ENCODE measurements around the gene STXBP6.
"Not testable (repeated sequence)": the region's sequence is repeated elsewhere in the genome, so short reads cannot be mapped to it uniquely, and the experiment has no call there.

Gene STXBP6

DNA sequence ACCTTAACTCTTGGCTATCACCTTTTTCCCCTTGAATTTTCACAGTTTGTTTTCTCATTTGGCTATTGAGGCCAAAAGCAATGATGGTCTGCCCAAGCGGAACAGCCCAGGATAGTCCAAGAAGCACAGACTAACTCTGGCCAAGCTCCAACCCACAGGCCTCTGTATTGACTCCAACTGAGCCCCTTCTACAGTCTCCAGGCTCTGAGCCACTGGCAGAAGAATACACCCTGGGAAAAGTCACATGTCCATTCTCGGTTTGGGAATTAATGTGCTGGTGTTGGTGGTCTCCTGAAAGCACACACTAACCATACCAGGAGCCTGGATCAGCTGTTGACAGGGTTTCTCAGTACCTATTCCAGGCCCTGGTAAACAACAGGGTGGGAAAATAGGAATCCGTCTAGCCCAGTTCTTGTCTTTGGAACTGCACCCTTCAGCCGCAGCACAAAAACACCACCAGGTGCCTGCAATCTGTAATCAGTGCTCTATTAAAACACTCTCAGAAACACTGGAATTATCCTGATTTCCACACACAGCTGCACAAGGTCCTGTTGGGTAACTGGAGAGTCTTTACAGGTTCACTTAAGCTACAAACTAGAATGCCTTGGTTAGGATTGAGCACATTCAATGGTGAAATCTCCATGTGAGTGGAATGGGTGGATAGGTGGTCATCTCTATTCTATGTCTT lies 63.6 kb downstream of the STXBP6 start:
- no peak for DNase-seq (ENCODE audit: low read depth)

DNA sequence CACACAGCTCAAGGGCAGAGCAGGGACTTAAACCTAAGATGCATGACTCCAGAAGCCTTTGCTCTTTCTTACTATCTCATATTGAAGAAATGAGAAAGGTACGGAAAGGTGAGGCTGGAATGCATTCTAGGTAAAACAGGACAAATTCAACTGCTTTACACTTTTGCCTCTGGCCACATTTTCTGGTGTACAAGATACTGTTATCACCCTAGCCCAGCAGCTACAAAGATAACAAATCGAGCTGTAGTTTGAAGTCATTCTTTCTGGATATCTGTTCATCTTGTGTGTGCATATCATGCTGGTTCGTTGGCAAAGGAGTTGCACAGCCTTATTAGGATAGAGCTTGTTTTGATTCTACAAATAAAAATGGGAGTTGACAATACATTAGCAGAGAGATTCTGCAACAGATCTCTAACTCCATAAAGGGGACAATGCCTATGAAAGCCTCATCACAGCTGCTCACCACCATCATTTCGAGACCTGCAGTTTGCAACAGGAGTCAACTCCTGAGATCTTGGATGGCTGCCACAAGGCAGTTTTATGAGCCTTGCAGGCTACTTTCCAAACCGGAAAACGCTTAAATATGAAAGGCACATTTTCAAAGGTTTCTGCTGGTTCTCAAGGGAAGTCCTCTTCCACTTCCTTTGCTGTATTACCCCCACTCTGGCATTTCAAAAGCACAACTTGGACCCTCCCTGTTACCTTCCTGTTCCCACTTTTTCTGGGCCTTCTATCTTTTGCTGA lies 64.9 kb downstream of the STXBP6 start:
- DNase-seq (ENCODE audit: low read depth) = no peak

DNA sequence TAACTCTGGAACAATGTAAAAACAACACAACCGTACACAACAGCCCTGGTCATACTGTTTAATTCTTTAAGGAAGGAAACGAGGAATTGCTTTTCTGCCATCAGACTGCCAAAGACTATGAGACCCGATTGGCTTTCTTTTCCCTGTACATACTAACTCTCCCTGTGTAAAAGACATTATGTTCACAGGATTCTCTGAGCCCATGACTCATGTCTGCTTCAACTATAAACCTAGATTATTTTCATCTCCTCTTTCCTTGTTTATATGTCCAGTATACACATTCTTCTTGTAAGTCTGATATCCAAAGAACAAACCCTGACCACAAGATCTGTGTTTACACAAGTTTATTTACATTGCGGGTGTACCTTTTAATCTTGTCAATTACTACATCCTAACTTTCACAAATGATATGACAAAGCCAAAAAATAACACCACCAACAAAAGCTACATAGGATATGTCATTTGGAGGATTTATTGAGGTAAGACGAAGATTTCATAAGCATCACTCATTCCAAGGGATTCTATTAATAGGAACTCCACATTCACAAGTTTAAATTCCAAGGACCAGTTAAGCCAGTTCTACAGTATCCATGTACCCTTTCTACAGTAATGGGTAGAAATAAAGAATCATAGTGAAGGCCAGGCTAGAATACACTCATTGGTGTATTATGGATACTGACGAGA lies 67.3 kb downstream of the STXBP6 start:
- no peak for DNase-seq (ENCODE audit: low read depth)

DNA sequence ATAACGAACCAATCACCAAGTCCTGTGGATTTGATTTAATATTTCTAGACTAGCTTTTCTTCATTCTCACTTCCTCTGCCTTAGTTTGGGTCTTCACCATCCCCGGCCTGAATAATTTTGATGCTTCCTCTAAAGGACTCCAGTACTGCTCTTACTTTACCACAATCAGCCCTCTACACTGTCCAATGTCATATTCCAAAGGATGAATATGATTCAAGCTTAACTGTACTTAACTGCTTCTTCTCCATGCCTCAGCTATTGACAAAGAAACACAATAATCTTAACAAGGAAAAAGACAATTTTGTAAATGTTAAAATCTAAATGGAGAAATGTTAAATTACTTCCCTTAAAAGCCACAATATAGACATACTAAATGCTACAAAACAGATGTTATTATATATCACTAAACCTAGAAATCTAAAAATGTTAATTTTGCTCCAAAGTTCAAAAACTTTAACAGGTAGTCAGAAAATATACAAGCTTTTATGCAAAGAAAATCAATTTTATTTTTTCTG lies 70.2 kb downstream of the STXBP6 start:
- no peak for DNase-seq (ENCODE audit: low read depth)

DNA sequence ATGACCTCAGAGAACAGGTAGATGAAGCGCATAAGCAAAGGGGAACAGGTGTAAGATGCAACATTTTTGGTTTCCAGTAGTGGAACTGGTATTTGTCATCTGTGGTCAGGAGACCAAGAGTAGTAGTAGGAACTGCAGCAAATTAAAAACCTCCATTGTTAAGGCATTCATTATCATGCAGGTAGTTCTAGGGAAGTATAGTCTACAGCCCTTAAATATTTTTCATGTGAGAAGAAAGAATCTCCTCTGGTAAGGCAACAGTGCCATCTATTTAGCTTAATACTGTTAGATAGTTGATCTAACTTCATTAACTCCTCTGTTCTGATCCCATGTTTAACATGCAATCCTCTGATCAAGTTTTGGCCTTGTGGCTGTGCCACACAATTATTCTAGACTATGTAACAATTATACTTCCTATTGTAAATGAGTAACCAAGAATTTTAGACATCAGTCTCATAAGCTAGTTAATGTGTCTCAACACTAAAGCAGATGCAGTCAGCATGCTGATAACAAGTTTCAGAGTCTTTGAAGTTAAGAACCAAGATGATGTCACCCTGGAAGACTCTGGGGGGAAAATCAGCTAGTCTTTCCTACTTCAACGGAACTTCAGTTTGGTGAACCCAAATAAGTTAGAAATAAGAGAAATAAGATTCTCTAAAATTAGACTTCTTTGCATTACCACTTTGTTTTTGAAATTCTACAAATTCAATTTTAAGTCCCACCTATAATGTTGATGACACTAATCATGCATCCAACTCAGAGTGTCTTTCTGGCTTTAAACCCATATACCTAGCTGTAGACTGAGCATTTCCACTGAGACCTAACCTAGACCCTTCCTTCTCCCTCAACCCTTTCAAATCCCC lies 70.9 kb downstream of the STXBP6 start:
- no peak for DNase-seq (ENCODE audit: low read depth)

DNA sequence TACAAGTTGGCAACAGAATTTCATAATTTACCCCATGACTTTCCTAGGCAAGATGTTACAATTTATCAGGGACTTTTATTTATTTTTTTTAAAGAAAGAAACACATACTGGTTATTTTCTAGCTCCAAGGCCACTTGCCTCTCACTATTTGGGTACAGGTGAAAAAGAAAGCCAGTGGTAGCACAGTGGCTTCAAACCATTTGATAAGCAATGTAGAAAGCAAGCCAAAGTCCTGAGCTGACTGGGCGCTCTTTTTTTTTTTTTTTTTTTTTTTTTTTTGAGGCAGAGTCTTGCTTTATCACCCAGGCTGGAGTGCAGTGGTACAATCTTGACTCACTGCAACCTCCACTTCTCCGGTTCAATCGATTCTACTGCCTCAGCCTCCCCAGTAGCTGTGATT lies 73.3 kb downstream of the STXBP6 start:
- no peak for DNase-seq (ENCODE audit: low read depth)

DNA sequence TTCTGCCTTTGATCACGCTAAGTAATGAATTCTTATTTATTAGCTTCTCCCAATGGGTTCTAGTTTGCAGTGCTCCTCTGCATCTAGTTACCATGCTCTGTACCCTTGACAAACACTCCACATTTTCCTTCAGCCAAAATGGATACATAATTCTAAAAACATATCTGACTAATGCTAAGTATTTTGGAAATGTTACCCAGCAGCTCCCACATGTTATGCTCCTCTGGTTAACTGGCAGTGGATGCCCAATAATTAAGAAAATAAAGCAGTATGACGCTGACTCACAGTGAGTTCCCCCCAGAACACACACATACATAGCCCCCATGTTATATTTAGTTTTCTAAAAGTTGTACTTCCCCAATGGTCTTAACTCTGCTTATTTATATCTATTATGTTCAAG lies 74.6 kb downstream of the STXBP6 start:
- no peak for DNase-seq (ENCODE audit: low read depth)

DNA sequence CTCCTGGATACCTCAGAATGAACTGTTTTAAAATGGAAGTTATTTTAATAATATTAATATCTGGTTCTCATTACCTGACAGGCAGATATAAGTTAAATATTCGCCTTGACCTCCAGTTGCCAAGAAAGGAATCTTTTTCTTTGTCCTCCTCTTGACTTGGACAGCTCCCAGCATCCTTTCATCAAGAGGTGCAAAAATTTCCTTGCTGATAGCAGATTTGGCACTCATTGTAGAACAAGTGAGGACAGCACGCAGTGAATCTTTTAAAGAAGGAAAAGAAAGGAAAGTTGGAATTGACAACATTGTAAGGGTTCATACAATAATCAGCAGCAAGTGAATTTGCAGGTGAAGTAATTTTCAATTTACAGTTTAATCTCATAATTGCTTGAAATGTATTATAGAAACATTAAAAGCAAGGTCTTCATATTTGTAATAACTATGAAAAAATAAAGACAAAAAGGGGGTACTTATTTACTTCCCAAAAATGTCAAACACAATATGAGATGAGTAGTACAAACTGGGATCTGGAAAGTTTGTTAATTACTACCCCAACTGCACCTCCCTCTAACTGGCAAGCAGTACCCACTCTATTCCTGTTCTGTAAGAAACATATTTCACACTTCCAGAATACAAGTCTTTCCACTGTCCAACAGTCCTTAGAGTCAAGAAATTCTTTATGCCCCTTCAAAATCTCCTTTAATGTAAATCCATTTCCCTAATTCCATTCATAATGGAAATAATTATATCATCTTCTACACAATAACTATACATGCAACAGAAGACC lies 75.2 kb downstream of the STXBP6 start:
- no peak for DNase-seq (ENCODE audit: low read depth)

DNA sequence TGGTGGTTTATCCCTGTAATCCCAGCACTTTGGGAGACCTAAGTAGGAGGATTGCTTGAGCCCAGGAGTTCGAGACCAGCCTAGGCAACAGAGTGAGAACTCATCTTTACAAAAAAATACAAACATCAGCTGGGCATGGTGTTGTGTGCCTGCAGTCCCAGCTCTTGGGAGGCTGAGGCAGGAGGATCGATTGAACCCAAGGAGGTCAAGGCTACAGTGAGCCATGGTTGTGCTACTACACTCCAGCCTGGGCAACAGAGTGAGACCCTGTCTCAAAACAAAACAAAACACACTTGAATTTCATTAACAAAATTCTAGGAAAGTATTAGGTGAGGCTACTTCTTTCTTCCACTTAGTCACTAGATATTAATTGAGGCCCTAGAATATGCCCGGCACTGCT lies 77.1 kb downstream of the STXBP6 start:
- DNase-seq (ENCODE audit: low read depth) = no peak

DNA sequence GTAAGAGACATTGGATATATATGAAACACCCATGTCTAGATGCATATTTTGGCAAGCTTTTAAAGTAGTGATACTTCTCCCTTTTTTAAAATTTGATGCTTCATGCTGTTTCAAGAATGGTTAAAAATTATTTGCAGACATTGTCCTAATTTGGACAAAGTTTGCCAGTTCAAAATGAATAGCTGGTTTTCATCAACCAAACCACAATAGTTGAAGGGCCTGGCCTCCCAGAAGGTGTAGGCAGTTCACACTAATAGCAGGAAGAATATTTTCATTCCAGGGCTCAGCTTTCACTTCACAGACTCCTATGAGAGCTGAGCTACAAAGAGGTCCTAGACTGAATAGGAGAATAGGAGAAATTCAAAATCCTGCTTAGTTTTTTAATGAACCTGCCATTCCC lies 78.7 kb downstream of the STXBP6 start:
- no peak for DNase-seq (ENCODE audit: low read depth)

DNA sequence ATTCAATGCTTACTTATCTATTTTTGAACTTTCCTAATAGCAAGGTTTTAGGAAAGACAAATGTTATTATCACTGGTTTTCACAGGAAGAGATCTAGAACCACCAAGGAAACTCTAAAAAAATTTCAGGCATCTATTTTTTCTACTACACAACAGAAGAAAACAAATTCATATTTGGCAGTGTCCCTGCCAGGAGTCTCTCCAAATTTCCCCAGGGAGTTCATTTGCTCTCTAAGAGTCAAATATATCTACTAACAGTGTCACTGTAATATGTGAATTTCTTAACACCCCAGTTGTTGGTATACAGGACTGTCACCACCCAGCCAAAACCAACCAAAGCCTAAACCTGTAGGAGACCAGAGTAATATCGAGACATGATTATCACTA lies 83.4 kb downstream of the STXBP6 start:
- no peak for DNase-seq (ENCODE audit: low read depth)

DNA sequence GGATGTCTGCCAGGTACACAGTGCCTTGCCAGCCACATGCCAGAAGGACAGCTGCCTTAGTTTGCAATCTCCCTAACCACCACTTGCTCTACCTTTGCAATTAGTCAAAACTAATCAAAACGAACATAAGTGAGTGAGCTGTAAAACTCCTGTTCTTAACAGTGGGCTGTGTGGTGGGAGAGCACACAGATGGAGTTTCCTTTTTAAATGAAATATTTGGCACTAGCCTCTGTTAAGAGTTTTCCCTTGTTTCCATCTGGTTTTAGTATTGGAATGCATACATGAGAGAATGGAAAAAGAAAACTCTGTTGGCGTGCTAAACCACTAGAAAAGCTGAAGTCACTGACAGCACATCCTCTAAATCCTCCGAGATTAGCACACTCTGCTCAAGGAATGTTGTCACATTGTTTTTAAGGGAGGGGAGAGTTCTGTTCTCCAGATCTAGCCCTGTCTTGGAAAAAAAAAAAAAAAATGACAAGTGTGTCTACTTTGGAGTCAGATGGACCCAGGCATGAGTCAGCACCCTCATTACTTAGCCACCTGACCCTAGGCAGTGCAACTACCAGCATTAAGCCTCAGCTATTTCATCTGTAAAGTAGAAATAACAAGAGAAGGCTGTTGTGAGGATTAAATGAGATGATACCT lies 83.9 kb downstream of the STXBP6 start:
- no peak for DNase-seq (ENCODE audit: low read depth)

DNA sequence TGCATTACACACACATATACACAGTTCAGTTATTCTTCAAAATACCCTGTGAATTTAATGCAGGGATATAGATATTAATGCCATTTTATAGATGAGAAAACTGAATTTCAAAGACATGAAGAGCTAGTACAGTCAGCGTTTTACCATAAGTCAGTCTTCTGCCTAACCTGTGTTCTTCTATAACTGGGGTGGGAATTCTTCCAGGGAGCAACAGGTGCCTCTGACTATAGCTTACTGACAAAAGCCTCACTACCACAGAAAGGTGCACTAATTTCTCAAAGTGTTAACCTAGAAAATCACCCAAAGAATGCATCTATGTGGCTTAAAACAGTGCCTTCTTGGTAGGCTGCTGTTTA lies 84.4 kb downstream of the STXBP6 start:
- DNase-seq (ENCODE audit: low read depth) = no peak

DNA sequence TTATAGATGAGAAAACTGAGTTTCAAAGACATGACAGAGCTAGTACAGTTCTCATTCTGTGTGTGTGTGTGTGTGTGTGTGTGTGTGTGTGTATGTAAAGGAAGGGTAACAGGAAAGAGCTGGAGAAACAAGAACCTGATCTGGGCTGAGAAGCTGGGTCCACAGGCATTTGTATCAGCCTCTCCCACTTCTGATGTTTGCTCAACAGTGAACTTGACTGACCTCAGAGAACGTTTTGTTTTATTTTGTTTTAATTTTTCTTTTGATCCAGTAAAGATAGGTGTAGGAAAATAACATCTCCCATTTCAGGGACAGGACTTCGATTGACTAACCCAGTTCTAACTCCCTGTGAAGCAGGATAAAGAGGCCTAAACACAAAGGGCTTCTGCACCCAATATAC lies 85.4 kb downstream of the STXBP6 start:
- no peak for DNase-seq (ENCODE audit: low read depth)

DNA sequence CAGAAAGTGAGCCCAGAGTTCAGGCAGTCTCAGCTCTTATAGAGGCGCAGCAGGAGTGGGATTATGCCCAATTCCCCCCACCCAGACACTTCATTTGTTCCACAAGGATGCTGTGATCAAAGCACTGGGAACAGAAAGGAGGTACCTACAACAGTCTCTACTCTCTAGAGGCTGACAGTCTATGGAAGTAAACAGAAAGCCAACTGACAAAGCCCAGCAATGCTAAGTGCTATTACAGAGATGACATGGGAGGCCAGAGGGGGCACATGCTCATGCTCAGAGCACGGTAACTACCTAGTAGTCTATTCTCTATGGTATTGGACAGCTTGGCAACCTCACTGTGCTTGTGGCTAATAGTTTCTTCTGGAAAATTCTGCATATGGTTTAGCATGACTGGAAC lies 85.9 kb downstream of the STXBP6 start:
- DNase-seq (ENCODE audit: low read depth) = no peak

DNA sequence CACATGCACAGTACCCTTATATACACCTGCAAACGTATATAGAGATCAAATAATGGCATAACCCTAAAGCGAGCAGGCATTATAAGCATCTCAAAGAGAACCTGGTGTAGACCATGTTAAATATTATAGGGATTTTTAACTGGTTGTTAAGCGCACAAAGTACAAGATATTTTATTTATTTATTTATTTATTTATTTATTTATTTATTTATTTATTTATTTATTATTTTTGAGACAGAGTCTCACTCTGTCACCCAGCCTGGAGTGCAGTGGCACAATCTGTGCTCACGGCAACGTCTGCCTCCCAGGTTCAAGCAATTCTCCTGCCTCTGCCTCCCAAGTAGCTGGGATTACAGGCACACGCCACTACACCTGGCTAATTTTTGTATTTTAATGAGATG lies 87.8 kb downstream of the STXBP6 start:
- not testable (repeated sequence) for DNase-seq (ENCODE audit: low read depth)

DNA sequence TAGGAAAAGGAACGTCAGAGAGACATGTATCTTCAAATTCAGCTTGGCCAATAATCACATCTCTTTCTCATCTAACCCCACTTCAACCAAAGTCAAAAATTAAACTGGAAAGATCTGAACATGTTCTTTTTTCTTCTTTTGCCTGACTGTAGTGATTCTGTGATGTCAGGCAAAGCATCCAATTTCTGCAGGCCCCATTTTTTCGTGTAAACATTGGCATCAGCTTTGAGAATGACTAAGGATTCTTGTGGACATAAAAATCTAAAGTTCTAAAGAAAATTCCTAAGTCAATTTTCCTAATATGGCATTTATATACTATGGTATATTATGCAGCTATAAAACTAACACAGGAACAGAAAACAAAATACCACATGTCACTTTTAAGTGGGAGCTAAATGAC lies 89.1 kb downstream of the STXBP6 start:
- DNase-seq (ENCODE audit: low read depth) = no peak

DNA sequence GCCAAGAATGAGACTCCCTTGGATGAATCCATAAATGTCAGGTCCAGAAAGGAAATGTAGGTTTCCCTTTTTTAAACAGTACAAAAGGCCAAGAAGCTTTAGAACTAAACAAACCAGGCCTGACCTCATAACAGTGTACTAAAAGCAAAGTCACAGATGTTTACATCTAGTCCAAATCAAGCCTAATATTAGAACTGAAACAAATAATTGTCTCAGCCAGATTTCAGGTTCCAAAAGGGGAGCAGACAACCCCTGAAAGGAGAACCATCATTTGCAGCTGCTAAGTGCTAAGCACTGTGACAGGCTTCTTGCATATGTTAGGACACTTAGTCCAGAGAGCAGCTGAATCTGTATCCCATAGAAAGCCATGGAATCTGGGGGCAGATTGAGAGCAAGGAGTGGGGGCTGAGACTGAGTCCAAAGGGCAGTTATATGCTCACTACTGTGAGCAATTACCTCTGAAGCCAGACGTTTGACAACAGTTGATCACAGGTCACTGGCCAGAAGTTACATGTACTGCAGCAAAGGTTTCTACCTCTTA lies 90.1 kb downstream of the STXBP6 start:
- no peak for DNase-seq (ENCODE audit: low read depth)

DNA sequence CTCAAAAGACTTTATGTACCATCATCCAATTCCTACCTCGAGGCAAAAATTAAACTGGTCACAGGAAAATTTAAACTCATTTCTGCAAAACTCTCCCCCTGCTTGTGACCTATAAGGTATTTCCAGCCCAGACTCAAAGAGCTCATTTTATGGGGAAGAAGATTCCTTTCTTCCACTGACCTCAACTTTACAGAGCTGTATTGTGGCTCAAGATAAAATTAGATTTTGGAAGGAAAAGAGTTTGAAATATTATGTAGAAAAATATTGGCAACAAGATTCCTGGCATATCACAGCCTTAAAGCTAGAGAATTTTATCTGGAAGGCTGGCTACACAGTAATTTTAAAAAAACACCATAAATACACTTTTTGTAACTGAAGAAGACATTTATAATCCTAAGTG lies 91.7 kb downstream of the STXBP6 start:
- no peak for DNase-seq (ENCODE audit: low read depth)

DNA sequence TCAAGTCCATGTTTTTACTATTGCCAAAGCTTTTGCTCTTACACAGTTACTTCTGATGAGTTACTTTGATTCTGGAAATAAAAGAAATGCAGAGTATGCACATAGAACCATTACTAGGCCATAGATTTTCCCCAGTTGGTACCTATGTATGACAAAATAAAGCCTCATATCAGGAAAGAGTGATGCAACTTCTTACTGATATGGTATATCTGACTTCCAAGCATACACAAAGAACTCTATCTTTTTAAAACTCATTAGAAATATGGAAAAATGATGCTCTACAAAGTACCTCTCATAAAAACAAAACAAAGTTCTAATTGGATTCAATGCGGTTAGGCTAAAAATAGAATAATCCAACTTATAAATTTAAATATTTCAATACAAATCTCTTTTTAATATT lies 92.1 kb downstream of the STXBP6 start:
- DNase-seq (ENCODE audit: low read depth) = no peak

DNA sequence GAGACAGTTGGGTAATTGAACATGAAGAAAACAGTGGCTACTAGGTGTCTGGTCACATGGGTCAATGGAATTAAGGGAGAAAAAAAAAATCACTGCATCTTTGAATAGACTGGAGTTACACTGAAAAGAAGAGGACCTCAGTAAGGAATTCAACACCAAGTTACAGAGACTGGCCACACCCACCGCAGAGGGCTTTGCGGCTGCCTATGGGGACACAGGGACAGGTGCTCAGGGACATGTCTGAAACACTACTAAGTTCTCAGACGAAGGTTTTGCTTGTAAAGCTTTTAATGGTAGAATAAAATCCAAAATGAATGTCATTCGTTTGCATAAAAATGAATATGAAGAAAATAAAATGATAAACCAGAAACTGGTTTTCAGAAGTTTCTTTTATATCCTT lies 93.8 kb downstream of the STXBP6 start:
- no peak for DNase-seq (ENCODE audit: low read depth)

Measured in stimulated activated CD4-positive, alpha-beta T cell treated with anti-CD3 and anti-CD28 coated beads, Interleukin-2, amount 100 ng/mL, for 4 hours (primary cell).